SK-N-MC (cell line): ENCODE measurements around the gene IGF2R.

ENCODE experiments used
- EZH2 ChIP-seq: fragments of 200-600 bp; sonication (generic); IDR thresholded peaks from one replicate; pipeline ENCODE4 v1.6.1; 2017; ENCODE audit warnings: antibody characterized with exemption
- FOXP2 ChIP-seq: optimal IDR thresholded peaks from 2 replicates; pipeline ENCODE3; 2011; ENCODE audit warnings: mild to moderate bottlenecking, moderate library complexity; ENCODE audit not compliant: insufficient read depth; ENCODE audit errors: extremely low read length, control extremely low read depth
- POLR2AphosphoS5 ChIP-seq: IDR thresholded peaks from 2 replicates; pipeline ENCODE4 v1.6.1; 2012; ENCODE audit warnings: mild to moderate bottlenecking, low read depth, low read length, borderline replicate concordance

DNA sequence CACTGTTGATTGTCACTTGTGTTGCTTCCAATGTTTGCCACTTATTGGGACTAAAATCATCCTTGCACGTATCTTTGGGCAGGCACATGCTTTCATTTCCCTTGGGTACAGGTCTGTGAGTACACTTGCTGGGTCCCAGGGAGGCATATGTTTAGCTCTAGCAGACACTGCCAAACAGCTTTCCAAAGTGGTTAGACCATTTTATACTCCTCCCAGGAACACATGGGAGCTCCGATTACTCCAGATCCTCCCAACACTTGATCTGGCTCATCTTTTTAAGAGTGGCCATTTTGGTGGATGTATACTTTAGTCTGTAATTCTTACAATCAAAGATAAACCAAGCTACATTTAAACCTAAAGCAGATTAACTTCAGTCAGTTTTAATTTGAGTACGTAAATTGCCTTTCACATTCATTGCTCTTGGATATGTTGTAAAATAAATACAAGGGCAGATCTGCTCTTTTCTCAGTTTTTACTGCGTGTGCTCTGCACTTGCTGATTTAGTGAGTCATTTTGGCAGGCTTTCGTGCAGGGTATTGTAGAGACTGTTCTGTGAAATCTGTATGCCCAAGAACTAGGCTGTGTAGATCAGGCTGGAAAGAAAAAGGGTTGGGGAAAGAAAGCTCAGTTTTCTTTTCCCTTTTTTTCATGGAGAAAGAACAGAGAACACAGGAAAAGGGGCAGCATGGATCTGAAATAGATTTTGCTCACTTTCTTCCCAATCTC is 172.3 kb downstream of the IGF2R start:
- TF ChIP-seq POLR2AphosphoS5 = no peak
- no peak for TF ChIP-seq EZH2
- TF ChIP-seq FOXP2 = no peak
